Hepatocyte (in vitro differentiated cells): ENCODE measurements around the gene EPM2AIP1. TPM values are rescaled to one million over a fixed set of nuclear protein-coding genes. Genes with fewer than 3 reads are reported as not detected.
A peak's percentile ranks its signal among the peaks of the same experiment; 100 is the strongest.

Experiments
- DNase-seq: peaks from one replicate; pipeline ENCODE4 v3.0.0-alpha.2; 2016; ENCODE audit warnings: low spot score
- H2AFZ ChIP-seq: fragments of 200-600 bp; sonication (generic); 2 replicates; pipeline ENCODE4 v1.6.0; 2016; ENCODE audit warnings: antibody characterized with exemption, mild to moderate bottlenecking
- H3K27ac ChIP-seq: fragments of 200-600 bp; sonication (generic); 2 replicates; pipeline ENCODE4 v1.5.1; 2016; ENCODE audit warnings: mild to moderate bottlenecking
- H3K27me3 ChIP-seq: fragments of 200-600 bp; sonication (generic); 2 replicates; pipeline ENCODE4 v1.6.1; 2016
- H3K36me3 ChIP-seq: fragments of 200-600 bp; sonication (generic); replicated peaks from 2 replicates; pipeline ENCODE4 v1.5.1; 2016; ENCODE audit warnings: low read depth; ENCODE audit not compliant: insufficient read depth
- H3K4me1 ChIP-seq: fragments of 200-600 bp; sonication (generic); 2 replicates; pipeline ENCODE4 v1.5.1; 2016; ENCODE audit warnings: mild to moderate bottlenecking, moderate library complexity; ENCODE audit not compliant: insufficient read depth
- H3K4me2 ChIP-seq: fragments of 200-600 bp; sonication (generic); 2 replicates; pipeline ENCODE4 v1.6.0; 2016
- H3K4me3 ChIP-seq: fragments of 200-600 bp; sonication (generic); 2 replicates; pipeline ENCODE4 v1.5.1; 2016; ENCODE audit warnings: mild to moderate bottlenecking
- H3K79me2 ChIP-seq: fragments of 200-600 bp; sonication (generic); 2 replicates; pipeline ENCODE4 v1.6.0; 2017; ENCODE audit warnings: mild to moderate bottlenecking
- H3K9me2 ChIP-seq: fragments of 200-600 bp; sonication (generic); replicated peaks from 2 replicates; pipeline ENCODE4 v1.6.0; 2017; ENCODE audit warnings: mild to moderate bottlenecking; ENCODE audit not compliant: insufficient read depth
- H3K9me3 ChIP-seq: fragments of 200-600 bp; sonication (generic); 2 replicates; pipeline ENCODE4 v1.5.1; 2016; ENCODE audit warnings: low read depth, mild to moderate bottlenecking
- H4K20me1 ChIP-seq: fragments of 200-600 bp; sonication (generic); 2 replicates; pipeline ENCODE4 v1.6.0; 2016; ENCODE audit warnings: mild to moderate bottlenecking; ENCODE audit not compliant: insufficient read depth, poor library complexity, severe bottlenecking
- CTCF ChIP-seq: fragments of 200-600 bp; sonication (generic); IDR thresholded peaks from 2 replicates; pipeline ENCODE4 v1.5.1; 2016; ENCODE audit warnings: antibody characterized with exemption, mild to moderate bottlenecking; ENCODE audit not compliant: poor library complexity
- EZH2 ChIP-seq: fragments of 200-600 bp; sonication (generic); IDR thresholded peaks from 2 replicates; pipeline ENCODE4 v1.6.1; 2016; ENCODE audit warnings: antibody characterized with exemption, mild to moderate bottlenecking, borderline replicate concordance
- EZH2phosphoT487 ChIP-seq: fragments of 200-600 bp; sonication (generic); IDR thresholded peaks from one replicate; pipeline ENCODE4 v1.6.1; 2018; ENCODE audit warnings: antibody characterized with exemption, mild to moderate bottlenecking, low read depth, moderate library complexity; ENCODE audit not compliant: unreplicated experiment, severe bottlenecking
- WGBS: methylation state at CpG from one replicate; pipeline ENCODE4 v1.1.6; 2016; ENCODE audit warnings: low lambda C conversion rate; ENCODE audit errors: missing lambda C conversion rate; 5-methylcytosine and 5-hydroxymethylcytosine counted together
- polyA plus RNA-seq: library from polyadenylated mRNA; unstranded; fragments of >200 nt; fragmentation: Nextera tagmentation; extraction: Ambion mirVana; gene quantifications from 2 replicates; pipeline ENCODE4 v1.2.1, GENCODE V29; 2016
- total RNA-seq: library from RNA; depleted of rRNA; stranded (reverse); fragments of >200 nt; gene quantifications from 2 replicates; pipeline ENCODE4 v1.2.3, GENCODE V29; 2014

The EPM2AIP1 gene
- total and polyA plus RNA-seq, 2 experiments from 2014 or later: 14.6 to 32.4 TPM

- peak overlapping the region; percentile 12 for H2AFZ ChIP-seq
- H3K4me3 ChIP-seq: peak overlapping the region; percentile 14
- peaks cover 39% of the 10 kb centered on the region for H4K20me1 ChIP-seq
- no peak for TF ChIP-seq CTCF
- TF ChIP-seq EZH2phosphoT487: no peak
- TF ChIP-seq EZH2: no peak
- 11% methylated on average over 24 of the region's 24 CpGs for WGBS
- peaks cover 67% of the 10 kb centered on the region for H3K79me2 ChIP-seq
- H3K9me2 ChIP-seq: no peaks in the 10 kb centered on the region
- peaks cover 27% of the 10 kb centered on the region for H3K4me1 ChIP-seq
- H3K36me3 ChIP-seq: no peaks in the 10 kb centered on the region
- peak overlapping the region; percentile 87 for H3K4me2 ChIP-seq
- peak overlapping the region; percentile 94 for H3K27ac ChIP-seq
- H3K27me3 ChIP-seq: no peaks in the 10 kb centered on the region
- H3K9me3 ChIP-seq: no peaks in the 10 kb centered on the region
- DNase-seq: peak; percentile 47
These were observed 767 bp downstream of the EPM2AIP1 start for GRCh38 chr3:36991923-36992805.

GRCh38 chr3:36991147-36991546 lies 1.8 kb downstream of the EPM2AIP1 start:
- Histone ChIP-seq H3K36me3 (no peaks in the 10 kb centered on the region), H3K4me2 (peak overlapping the region; percentile 87), H2AFZ (no peak overlapping the region), H3K9me3 (no peaks in the 10 kb centered on the region), H3K9me2 (no peaks in the 10 kb centered on the region), H3K4me1 (peaks cover 27% of the 10 kb centered on the region), H4K20me1 (peaks cover 39% of the 10 kb centered on the region), H3K4me3 (peak overlapping the region; percentile 14), H3K27ac (peak overlapping the region; percentile 94), H3K27me3 (no peaks in the 10 kb centered on the region), H3K79me2 (peaks cover 61% of the 10 kb centered on the region)
- no peak for DNase-seq
- 85% methylated on average over 3 of the region's 3 CpGs for WGBS
- no peak for TF ChIP-seq CTCF
- no peak for TF ChIP-seq EZH2

GRCh38 chr3:36989568-36989967 lies 3.4 kb downstream of the EPM2AIP1 start:
- Histone ChIP-seq H4K20me1 (peaks cover 39% of the 10 kb centered on the region), H3K27me3 (no peaks in the 10 kb centered on the region), H3K79me2 (peaks cover 48% of the 10 kb centered on the region), H3K27ac (no peak overlapping the region), H3K9me2 (no peaks in the 10 kb centered on the region), H2AFZ (no peak overlapping the region), H3K4me1 (peaks cover 27% of the 10 kb centered on the region), H3K4me2 (peak overlapping the region; percentile 87), H3K36me3 (no peaks in the 10 kb centered on the region), H3K4me3 (peak overlapping the region; percentile 14), H3K9me3 (no peaks in the 10 kb centered on the region)
- DNase-seq: no peak
- no peak for TF ChIP-seq EZH2phosphoT487
- TF ChIP-seq CTCF: no peak
- TF ChIP-seq EZH2: no peak
